ENCODE measurements around the gene PER3. TPM values are rescaled to one million over a fixed set of nuclear protein-coding genes. Genes with fewer than 3 reads are reported as not detected.

Gene PER3
- total RNA-seq, 1 experiment from 2014 or later, result 4.3 TPM

GRCh38 chr1:7893529-7894180 is 109.6 kb downstream of the PER3 start:
- peaks cover 49% of the 10 kb centered on the region for H3K4me1 ChIP-seq (ENCODE audit: insufficient read depth, low read length)
- no peaks in the 10 kb centered on the region for H3K9me2 ChIP-seq (replicated peaks; ENCODE audit: low read length)
- TF ChIP-seq EZH2 (IDR thresholded peaks at IDR 0.05; ENCODE audit: low read length, unreplicated experiment) (no peak), EZH2phosphoT487 (IDR thresholded peaks at IDR 0.05; ENCODE audit: borderline replicate concordance, low read length) (no peak), CTCF (conservative IDR thresholded peaks at IDR 0.05; ENCODE audit: low read depth, low read length) (no peak)
- ATAC-seq, result peak; percentile 79
- H3K27me3 ChIP-seq (ENCODE audit: low read length), result no peaks in the 10 kb centered on the region
- peak overlapping the region; percentile 91 for H3K9ac ChIP-seq (ENCODE audit: low read length)
- ChIA-PET CTCF (interaction anchor here (0.5 to 1.0 kb wide), 3 partner anchors 46 to 246 kb away, joined by 4 to 8 read pairs (median 4); no protein-coding TSS in a partner anchor), POLR2A (ENCODE audit: unreplicated experiment) (no interaction called here)
- H3K27ac ChIP-seq (ENCODE audit: low read length), result peak overlapping the region; percentile 98
- H2AFZ ChIP-seq (ENCODE audit: low read length), result no peak overlapping the region
- intact Hi-C loops (cut with micrococcal nuclease), result loop anchor here (5.0 kb wide), 1 partner anchor 41 kb away; the partner anchor contains the start of gene UTS2
- H3F3A ChIP-seq (ENCODE audit: low read length, unreplicated experiment), result peaks cover 3% of the 10 kb centered on the region
- H3K36me3 ChIP-seq (ENCODE audit: low read depth, low read length), result no peaks in the 10 kb centered on the region
- TSS peak; percentile 88 for BruUV-seq (replicated peaks)
- H3K79me2 ChIP-seq (ENCODE audit: low read length), result no peaks in the 10 kb centered on the region
- no peaks in the 10 kb centered on the region for H3K9me3 ChIP-seq (ENCODE audit: low read length)
- DNase-seq, result peak; percentile 93
- H4K20me1 ChIP-seq (ENCODE audit: low read length), result no peaks in the 10 kb centered on the region
- H3K4me3 ChIP-seq (ENCODE audit: low read length), result peak overlapping the region; percentile 49; the same call in 1 of the 2 replicates
- H3K4me2 ChIP-seq (ENCODE audit: low read length), result peak overlapping the region; percentile 78

Other genes with a start within 250 kb of the PER3 start
- 64.2 and 67.2 TPM in 2 replicates for gene VAMP3, start 13.0 kb upstream of the PER3 start, total RNA-seq (2014; rRNA removed)
- not detected in 2 replicates for gene UTS2, start 68.8 kb downstream of the PER3 start, total RNA-seq (2014; rRNA removed)
- gene TNFRSF9, start 156.5 kb downstream of the PER3 start, total RNA-seq (2014; rRNA removed), result 0.04 and 0.06 TPM in 2 replicates
- gene PARK7, start 177.4 kb downstream of the PER3 start, total RNA-seq (2014; rRNA removed), result 316 and 333 TPM in 2 replicates
- 218 and 227 TPM in 2 replicates for gene ERRFI1, start 242.0 kb downstream of the PER3 start, total RNA-seq (2014; rRNA removed)

Measured in PC-3 (cell line).